Endodermal cell (in vitro differentiated cells): ENCODE measurements around the gene USP8. TPM values are rescaled to one million over a fixed set of nuclear protein-coding genes. Genes with fewer than 3 reads are reported as not detected.
"Not testable (repeated sequence)": the region's sequence is repeated elsewhere in the genome, so short reads cannot be mapped to it uniquely, and the experiment has no call there.

Experiments
- DNase-seq: peaks from one replicate; pipeline ENCODE4 v3.0.0-alpha.2; 2017
- H3K27ac ChIP-seq: 2 replicates; pipeline ENCODE4 v1.5.1; 2013; ENCODE audit warnings: mild to moderate bottlenecking, low read depth, low read length, moderate library complexity
- H3K27me3 ChIP-seq: 2 replicates; pipeline ENCODE4 v1.6.1; 2013; ENCODE audit warnings: mild to moderate bottlenecking, low read length, moderate library complexity; ENCODE audit not compliant: insufficient read depth, control insufficient read depth, poor library complexity, severe bottlenecking
- H3K36me3 ChIP-seq: 2 replicates; pipeline ENCODE4 v1.7.0; 2013; ENCODE audit warnings: mild to moderate bottlenecking, low read length, moderate library complexity; ENCODE audit not compliant: control insufficient read depth, insufficient read depth
- H3K4me1 ChIP-seq: one replicate; pipeline ENCODE4 v1.7.0; 2013; ENCODE audit warnings: low read length; ENCODE audit not compliant: control insufficient read depth, insufficient read depth
- H3K4me3 ChIP-seq: 2 replicates; pipeline ENCODE4 v1.5.1; 2013; ENCODE audit warnings: mild to moderate bottlenecking, low read length, moderate library complexity
- H3K9ac ChIP-seq: 2 replicates; pipeline ENCODE4 v1.6.1; 2013; ENCODE audit warnings: mild to moderate bottlenecking, low read length, moderate library complexity; ENCODE audit not compliant: poor library complexity, severe bottlenecking; ENCODE audit errors: extremely low read depth
- H3K9me3 ChIP-seq: 2 replicates; pipeline ENCODE4 v1.6.1; 2013; ENCODE audit warnings: mild to moderate bottlenecking, low read length, moderate library complexity; ENCODE audit not compliant: control insufficient read depth
- H3K27ac Mint-ChIP-seq: 2 replicates; pipeline ENCODE4 v1.8.0; 2020; ENCODE audit warnings: mixed read lengths
- H3K27me3 Mint-ChIP-seq: 2 replicates; pipeline ENCODE4 v1.8.0; 2021; ENCODE audit warnings: mild to moderate bottlenecking, mixed read lengths; ENCODE audit not compliant: insufficient read depth
- H3K36me3 Mint-ChIP-seq: 2 replicates; pipeline ENCODE4 v1.8.0; 2020; ENCODE audit warnings: low read depth, mixed read lengths
- H3K4me1 Mint-ChIP-seq: 2 replicates; pipeline ENCODE4 v1.8.0; 2020; ENCODE audit warnings: mixed read lengths
- H3K4me3 Mint-ChIP-seq: 2 replicates; pipeline ENCODE4 v1.8.0; 2020; ENCODE audit warnings: mild to moderate bottlenecking, moderate library complexity, mixed read lengths
- H3K9me3 Mint-ChIP-seq: 2 replicates; pipeline ENCODE4 v1.8.0; 2020; ENCODE audit warnings: mild to moderate bottlenecking, mixed read lengths
- WGBS, 2 experiments: methylation state at CpG; one replicate each; pipeline versions ENCODE4 v1.1.5 to v1.1.7; 2013; ENCODE audit warnings: missing lambda C conversion rate in 2 of 2, mixed read lengths in 1 of 2; ENCODE audit not compliant: insufficient coverage in 1 of 2, insufficient read length in 1 of 2; 5-methylcytosine and 5-hydroxymethylcytosine counted together
- total RNA-seq, 2 donors: library from RNA; stranded (reverse); fragmentation: NEBNext Ultra II Directional in 1 of 2; extraction: Animal tissue kit (Norgen Biotek cat#: 25700) in 1 of 2; gene quantifications; 2 replicates in 1 of 2; 3 replicates in 1 of 2; pipeline ENCODE4 v1.2.1, GENCODE V29; 2021
- TF ChIP-seq, protein P1 (sequence below): fragments of 200-600 bp; sonication (generic); conservative IDR thresholded peaks from 2 replicates; pipeline ENCODE4 v1.5.0; 2021; ENCODE audit warnings: antibody characterized with exemption, mild to moderate bottlenecking

Gene USP8
- total RNA-seq, 2 donors from 2014 or later, result 71.1 to 74.3 TPM

DNA sequence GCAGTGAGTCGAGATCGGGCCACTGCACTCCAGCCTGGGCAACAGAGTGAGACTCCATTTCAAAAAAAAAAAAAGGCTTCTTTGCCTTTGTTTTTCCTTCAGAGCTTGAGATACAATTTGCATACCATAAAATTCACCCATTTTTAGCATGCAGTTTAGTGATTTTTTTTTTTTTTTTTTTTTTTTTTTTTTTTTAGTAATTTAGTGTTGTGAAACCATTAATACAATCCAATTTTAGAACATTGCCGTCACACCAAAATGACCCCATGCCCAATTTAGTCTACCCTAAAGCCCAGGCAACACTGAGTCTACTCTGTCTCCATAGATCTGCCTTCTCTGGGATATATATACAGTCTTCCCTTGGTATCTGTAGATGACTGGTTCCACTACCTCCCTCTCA lies 61.2 kb downstream of the USP8 start:
- 89 to 100% methylated on average over 3 of the region's 3 CpGs for WGBS, 2 experiments
- H3K4me1 Mint-ChIP-seq, result no peaks in the 10 kb centered on the region
- Histone ChIP-seq H3K36me3 (peaks cover 79% of the 10 kb centered on the region), H3K4me1 (no peaks in the 10 kb centered on the region), H3K4me3 (no peak overlapping the region), H3K9me3 (peaks cover 10% of the 10 kb centered on the region), H3K9ac (no peak overlapping the region), H3K27ac (no peak overlapping the region), H3K27me3 (no peaks in the 10 kb centered on the region)
- H3K27me3 Mint-ChIP-seq, result no peaks in the 10 kb centered on the region
- DNase-seq, result no peak
- H3K9me3 Mint-ChIP-seq, result peaks cover 4% of the 10 kb centered on the region
- H3K36me3 Mint-ChIP-seq, result peaks cover 67% of the 10 kb centered on the region
- H3K27ac Mint-ChIP-seq, result no peak overlapping the region
- no peak overlapping the region for H3K4me3 Mint-ChIP-seq
- TF ChIP-seq, protein P1, sequence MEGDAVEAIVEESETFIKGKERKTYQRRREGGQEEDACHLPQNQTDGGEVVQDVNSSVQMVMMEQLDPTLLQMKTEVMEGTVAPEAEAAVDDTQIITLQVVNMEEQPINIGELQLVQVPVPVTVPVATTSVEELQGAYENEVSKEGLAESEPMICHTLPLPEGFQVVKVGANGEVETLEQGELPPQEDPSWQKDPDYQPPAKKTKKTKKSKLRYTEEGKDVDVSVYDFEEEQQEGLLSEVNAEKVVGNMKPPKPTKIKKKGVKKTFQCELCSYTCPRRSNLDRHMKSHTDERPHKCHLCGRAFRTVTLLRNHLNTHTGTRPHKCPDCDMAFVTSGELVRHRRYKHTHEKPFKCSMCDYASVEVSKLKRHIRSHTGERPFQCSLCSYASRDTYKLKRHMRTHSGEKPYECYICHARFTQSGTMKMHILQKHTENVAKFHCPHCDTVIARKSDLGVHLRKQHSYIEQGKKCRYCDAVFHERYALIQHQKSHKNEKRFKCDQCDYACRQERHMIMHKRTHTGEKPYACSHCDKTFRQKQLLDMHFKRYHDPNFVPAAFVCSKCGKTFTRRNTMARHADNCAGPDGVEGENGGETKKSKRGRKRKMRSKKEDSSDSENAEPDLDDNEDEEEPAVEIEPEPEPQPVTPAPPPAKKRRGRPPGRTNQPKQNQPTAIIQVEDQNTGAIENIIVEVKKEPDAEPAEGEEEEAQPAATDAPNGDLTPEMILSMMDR, result no peak

DNA sequence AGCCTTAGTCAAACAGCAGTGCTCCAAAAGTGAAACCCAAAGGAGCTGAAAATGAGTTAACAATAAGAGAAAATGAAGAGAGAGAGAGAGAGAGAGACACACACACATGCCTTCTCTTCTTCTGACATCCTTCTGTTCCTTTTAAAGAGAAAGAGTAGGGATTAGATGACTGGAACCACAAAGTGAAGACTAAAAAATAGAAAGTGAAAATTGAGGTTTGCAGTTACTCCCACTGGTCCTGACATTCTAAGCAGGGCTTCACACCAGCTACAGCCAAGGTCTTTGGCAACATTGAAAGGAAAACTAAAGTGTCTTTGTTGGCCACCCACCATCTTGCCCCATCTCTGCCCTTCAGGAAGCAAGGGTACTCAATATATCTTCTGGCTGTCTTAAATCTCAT lies 63.1 kb downstream of the USP8 start:
- H3K9me3 Mint-ChIP-seq, result peaks cover 4% of the 10 kb centered on the region
- DNase-seq, result no peak
- Histone ChIP-seq H3K4me1 (no peaks in the 10 kb centered on the region), H3K4me3 (no peak overlapping the region), H3K36me3 (peaks cover 79% of the 10 kb centered on the region), H3K9me3 (peaks cover 10% of the 10 kb centered on the region), H3K27me3 (no peaks in the 10 kb centered on the region), H3K27ac (no peak overlapping the region), H3K9ac (no peak overlapping the region)
- H3K4me1 Mint-ChIP-seq, result no peaks in the 10 kb centered on the region
- TF ChIP-seq, protein P1, result no peak
- H3K27me3 Mint-ChIP-seq, result no peaks in the 10 kb centered on the region
- H3K36me3 Mint-ChIP-seq, result peaks cover 68% of the 10 kb centered on the region
- H3K4me3 Mint-ChIP-seq, result no peak overlapping the region
- no peak overlapping the region for H3K27ac Mint-ChIP-seq

DNA sequence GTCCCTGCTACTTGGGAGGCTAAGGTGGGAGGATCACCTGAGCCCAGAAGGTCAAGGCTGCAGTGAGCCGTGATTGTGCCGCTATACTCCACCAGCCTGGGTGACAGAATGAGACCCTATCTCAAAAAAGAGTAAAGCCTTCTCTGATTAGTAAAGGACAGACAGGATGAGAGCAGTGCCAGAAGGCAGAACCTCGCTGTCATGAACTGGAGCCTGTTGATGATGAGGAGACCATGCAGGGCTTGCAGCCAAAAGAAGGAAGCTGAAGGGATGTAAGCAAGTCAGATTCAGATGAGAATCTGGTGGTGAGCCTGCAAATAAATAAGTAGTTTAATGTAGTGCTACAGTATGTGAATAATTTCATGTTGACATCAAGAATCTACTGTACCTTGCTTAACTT lies 69.4 kb downstream of the USP8 start:
- WGBS, 2 experiments, result 94 to 100% methylated on average over 3 of the region's 3 CpGs
- Histone ChIP-seq H3K4me1 (no peaks in the 10 kb centered on the region), H3K9me3 (no peaks in the 10 kb centered on the region), H3K27me3 (no peaks in the 10 kb centered on the region), H3K27ac (no peak overlapping the region), H3K9ac (no peak overlapping the region), H3K36me3 (peaks cover 90% of the 10 kb centered on the region), H3K4me3 (no peak overlapping the region)
- Mint-ChIP-seq H3K27ac (no peak overlapping the region), H3K9me3 (no peaks in the 10 kb centered on the region), H3K4me1 (no peaks in the 10 kb centered on the region), H3K27me3 (no peaks in the 10 kb centered on the region), H3K36me3 (peaks cover 68% of the 10 kb centered on the region), H3K4me3 (no peak overlapping the region)
- TF ChIP-seq, protein P1, result no peak
- DNase-seq, result no peak

DNA sequence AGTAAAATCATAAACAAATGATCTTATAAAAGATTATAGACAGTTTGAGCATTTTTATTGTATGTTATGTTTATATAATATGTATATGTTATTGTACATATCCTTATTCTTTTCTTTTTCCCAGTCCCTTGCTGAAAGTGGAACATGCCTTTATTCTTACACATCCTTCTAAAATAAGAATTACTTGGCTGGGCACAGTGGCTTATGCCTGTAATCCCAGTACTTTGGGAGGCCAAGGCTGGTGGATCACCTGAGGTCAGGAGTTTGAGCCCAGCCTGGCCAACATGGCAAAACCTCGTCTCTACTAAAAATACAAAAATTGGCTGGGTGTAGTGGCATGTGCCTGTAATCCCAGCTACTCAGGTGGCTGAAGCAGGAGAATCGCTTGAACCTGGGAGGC lies 70.3 kb downstream of the USP8 start:
- H3K36me3 Mint-ChIP-seq, result peaks cover 72% of the 10 kb centered on the region

More for the DNA sequence above, 70.3 kb downstream of the USP8 start:
- not testable (repeated sequence) for H3K9me3 Mint-ChIP-seq, H3K4me3 Mint-ChIP-seq, H3K9ac ChIP-seq, H3K27me3 Mint-ChIP-seq, H3K9me3 ChIP-seq, H3K4me1 Mint-ChIP-seq, H3K4me1 ChIP-seq, DNase-seq, H3K4me3 ChIP-seq, H3K27ac ChIP-seq, H3K27ac Mint-ChIP-seq, H3K27me3 ChIP-seq
- WGBS, 2 experiments, result 96 to 100% methylated on average over 1 to 2 of the region's 2 CpGs
- peaks cover 91% of the 10 kb centered on the region for H3K36me3 ChIP-seq
